SK-N-MC (cell line): ENCODE results near the gene TMOD1.

Experiments
- EZH2 ChIP-seq: fragments of 200-600 bp; sonication (generic); IDR thresholded peaks from one replicate; pipeline ENCODE4 v1.6.1; 2017; ENCODE audit warnings: antibody characterized with exemption
- FOXP2 ChIP-seq: optimal IDR thresholded peaks from 2 replicates; pipeline ENCODE3; 2011; ENCODE audit warnings: mild to moderate bottlenecking, moderate library complexity; ENCODE audit not compliant: insufficient read depth; ENCODE audit errors: extremely low read length, control extremely low read depth
- POLR2AphosphoS5 ChIP-seq: IDR thresholded peaks from 2 replicates; pipeline ENCODE4 v1.6.1; 2012; ENCODE audit warnings: mild to moderate bottlenecking, low read depth, low read length, borderline replicate concordance

DNA sequence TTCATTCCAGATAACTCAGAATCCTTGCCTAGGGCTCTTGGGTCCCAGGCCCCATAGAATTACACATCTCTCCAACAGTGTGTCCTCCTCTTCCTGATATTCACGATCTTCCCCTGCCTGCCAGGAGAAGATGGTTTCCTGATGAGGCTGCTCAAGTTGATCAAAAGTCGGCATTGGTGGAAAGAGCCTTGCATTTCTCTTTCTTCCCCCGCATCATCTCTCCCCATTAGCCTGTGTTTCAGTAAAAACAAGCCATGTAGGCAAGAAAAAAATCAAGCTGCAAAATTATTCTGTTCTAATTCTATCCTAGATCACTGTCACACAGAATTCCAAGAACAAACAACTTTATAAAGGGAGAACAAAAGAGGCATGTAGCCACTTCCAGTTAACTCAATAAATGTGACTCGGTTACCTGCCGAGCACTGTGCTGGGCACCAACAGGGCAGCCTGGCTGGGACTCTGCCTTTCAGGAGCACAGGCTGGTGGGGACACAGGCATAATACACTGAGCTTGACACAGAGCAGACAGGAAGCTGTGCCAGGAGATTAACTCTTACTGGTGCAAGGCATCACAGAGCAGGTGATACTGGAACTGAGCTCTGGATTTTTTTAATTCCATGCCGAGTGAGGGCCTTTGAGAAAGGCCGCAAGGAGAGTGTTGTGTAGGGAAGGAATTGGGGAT is 25.6 kb downstream of the TMOD1 start:
- TF ChIP-seq POLR2AphosphoS5 (no peak), EZH2 (no peak), FOXP2 (no peak)
